SJCRH30 (cell line): ENCODE measurements around the gene SPDYC. TPM values are rescaled to one million over a fixed set of nuclear protein-coding genes. Genes with fewer than 3 reads are reported as not detected.
A peak's percentile ranks its signal among the peaks of the same experiment; 100 is the strongest.

Source experiments
- DNase-seq, 2 experiments: peaks; one replicate each; pipeline ENCODE4 v3.0.0-alpha.2; 2015 to 2020
- H3K27ac ChIP-seq: fragments of 250-450 bp; sonication (Bioruptor Pico); 2 replicates; pipeline ENCODE4 v1.5.1; 2020; ENCODE audit warnings: mild to moderate bottlenecking, moderate library complexity
- H3K27me3 ChIP-seq: fragments of 250-450 bp; sonication (Bioruptor Pico); 2 replicates; pipeline ENCODE4 v1.5.1; 2020; ENCODE audit warnings: mild to moderate bottlenecking, moderate library complexity
- H3K36me3 ChIP-seq: fragments of 250-450 bp; sonication (Bioruptor Pico); 2 replicates; pipeline ENCODE4 v1.5.1; 2020; ENCODE audit warnings: mild to moderate bottlenecking, moderate library complexity
- H3K4me1 ChIP-seq: fragments of 250-450 bp; sonication (Bioruptor Pico); 2 replicates; pipeline ENCODE4 v1.5.1; 2020; ENCODE audit warnings: mild to moderate bottlenecking, moderate library complexity
- H3K4me3 ChIP-seq: fragments of 250-450 bp; sonication (Bioruptor Pico); 2 replicates; pipeline ENCODE4 v1.5.1; 2020; ENCODE audit warnings: mild to moderate bottlenecking, moderate library complexity
- H3K9me3 ChIP-seq: fragments of 250-450 bp; sonication (Bioruptor Pico); replicated peaks from 2 replicates; pipeline ENCODE4 v1.5.1; 2020; ENCODE audit warnings: mild to moderate bottlenecking, moderate library complexity
- total RNA-seq: library from RNA; depleted of rRNA; stranded (reverse); fragments of >200 nt; shearing (Covaris generic); gene quantifications from 2 replicates; pipeline ENCODE4 v1.2.3, GENCODE V29; 2014

SPDYC gene
- total RNA-seq, 1 experiment from 2014 or later, result 0.18 TPM

GRCh38 chr11:65204143-65204542 is 34.1 kb downstream of the SPDYC start:
- no peak for DNase-seq
- Histone ChIP-seq H3K36me3 (no peaks in the 10 kb centered on the region; the same call in 1 of the 2 replicates), H3K27me3 (no peaks in the 10 kb centered on the region), H3K27ac (no peak overlapping the region), H3K9me3 (no peaks in the 10 kb centered on the region), H3K4me1 (no peaks in the 10 kb centered on the region), H3K4me3 (no peak overlapping the region)

DNA sequence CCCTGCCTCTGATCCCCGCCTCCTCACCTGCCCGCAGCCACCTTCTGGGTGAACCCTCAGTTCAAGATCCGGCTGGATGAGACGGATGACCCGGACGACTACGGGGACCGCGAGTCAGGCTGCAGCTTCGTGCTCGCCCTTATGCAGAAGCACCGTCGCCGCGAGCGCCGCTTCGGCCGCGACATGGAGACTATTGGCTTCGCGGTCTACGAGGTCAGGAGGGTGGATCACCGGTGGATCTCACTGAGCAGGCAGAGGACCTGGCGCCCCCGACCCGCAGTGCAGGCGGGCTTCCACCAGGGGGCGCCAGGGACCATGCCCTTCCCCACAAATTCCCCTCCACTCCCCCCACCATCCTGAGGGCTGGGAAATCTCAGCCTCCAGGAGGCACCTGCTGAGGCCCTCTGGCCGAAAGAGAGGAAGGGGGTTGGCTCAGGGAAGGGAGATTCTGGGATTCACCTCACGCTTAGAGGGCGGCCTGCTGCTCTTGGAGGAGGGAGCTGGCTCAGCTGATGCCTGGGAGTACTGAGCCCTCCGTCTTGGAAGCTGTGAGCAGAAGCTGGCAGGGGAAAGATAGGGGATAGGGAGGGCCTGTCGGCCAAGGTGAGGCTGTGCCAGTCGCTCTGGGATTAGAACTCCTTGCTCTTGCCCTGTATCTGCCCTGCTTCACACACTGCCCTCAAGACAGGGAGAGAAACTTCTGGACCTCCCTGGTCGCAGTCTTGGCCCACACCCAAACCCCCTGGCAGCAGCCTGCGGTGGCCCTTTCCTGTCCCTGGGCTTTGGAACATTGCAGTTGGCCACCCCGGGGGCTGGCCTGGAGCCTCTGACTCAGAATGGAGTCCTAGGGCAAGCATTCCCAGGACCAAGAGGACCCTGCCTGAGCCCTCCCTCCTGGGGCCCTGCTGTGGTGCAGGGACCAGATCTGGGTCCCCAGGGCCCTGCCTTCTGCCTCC is 34.9 kb downstream of the SPDYC start:
- Histone ChIP-seq H3K36me3 (no peaks in the 10 kb centered on the region; the same call in 1 of the 2 replicates), H3K27me3 (no peaks in the 10 kb centered on the region), H3K27ac (no peak overlapping the region), H3K4me3 (no peak overlapping the region), H3K4me1 (no peaks in the 10 kb centered on the region), H3K9me3 (no peaks in the 10 kb centered on the region)
- peak; percentile 62 to 74 for DNase-seq

DNA sequence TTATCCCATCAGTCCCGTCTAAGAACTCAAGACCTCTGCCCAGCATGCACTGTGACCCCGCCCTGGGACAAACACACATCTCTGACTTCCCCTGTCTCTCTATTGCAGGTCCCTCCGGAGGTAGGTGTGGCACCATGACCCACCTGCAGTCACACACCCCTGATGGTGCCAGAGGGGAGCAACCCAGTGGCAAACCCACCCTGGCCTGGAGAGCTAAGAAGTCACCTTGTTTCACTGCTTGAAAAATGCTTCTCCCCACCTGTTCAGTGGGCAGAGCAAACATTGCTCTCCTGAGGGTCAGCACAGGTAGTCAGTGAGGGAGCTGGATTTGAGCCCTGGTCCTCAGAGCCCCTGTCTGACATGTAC is 35.6 kb downstream of the SPDYC start:
- DNase-seq, result no peak
- no peak overlapping the region for H3K4me3 ChIP-seq
- H3K4me1 ChIP-seq, result no peaks in the 10 kb centered on the region
- no peak overlapping the region for H3K27ac ChIP-seq
- H3K27me3 ChIP-seq, result no peaks in the 10 kb centered on the region
- no peaks in the 10 kb centered on the region for H3K9me3 ChIP-seq
- H3K36me3 ChIP-seq, result no peaks in the 10 kb centered on the region; the same call in 1 of the 2 replicates

DNA sequence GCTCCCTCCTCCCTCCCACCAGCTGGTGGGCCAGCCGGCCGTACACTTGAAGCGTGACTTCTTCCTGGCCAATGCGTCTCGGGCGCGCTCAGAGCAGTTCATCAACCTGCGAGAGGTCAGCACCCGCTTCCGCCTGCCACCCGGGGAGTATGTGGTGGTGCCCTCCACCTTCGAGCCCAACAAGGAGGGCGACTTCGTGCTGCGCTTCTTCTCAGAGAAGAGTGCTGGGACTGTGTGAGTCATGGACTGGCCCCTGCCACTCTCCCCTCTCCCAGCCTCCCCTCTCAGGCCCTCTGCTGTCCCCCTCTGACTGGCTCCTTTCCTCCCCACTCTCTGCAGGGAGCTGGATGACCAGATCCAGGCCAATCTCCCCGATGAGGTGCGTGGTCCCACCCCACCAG is 36.4 kb downstream of the SPDYC start:
- H3K4me3 ChIP-seq, result no peak overlapping the region
- no peak for DNase-seq
- H3K4me1 ChIP-seq, result no peaks in the 10 kb centered on the region
- H3K27me3 ChIP-seq, result no peaks in the 10 kb centered on the region
- no peaks in the 10 kb centered on the region for H3K9me3 ChIP-seq
- no peak overlapping the region for H3K27ac ChIP-seq
- no peaks in the 10 kb centered on the region; the same call in 1 of the 2 replicates for H3K36me3 ChIP-seq

DNA sequence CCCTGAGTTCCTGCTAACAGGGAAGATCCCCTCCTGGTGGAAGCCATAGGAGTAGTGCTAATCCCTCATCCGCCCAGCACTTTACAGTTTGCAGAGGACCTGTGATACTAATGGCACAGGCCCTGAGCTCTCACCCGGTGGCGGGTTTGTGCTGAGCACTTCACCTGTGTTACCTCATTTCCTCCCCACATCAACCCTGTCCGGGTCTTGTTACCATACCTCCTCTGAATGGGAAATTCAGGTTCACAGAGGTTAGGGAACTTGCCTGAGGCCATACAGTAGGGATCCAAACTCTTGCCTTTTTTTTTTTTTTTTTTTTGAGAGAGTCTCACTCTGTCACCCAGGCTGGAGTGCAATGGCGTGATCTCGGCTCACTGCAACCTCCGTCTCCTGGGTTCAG is 36.9 kb downstream of the SPDYC start:
- Histone ChIP-seq H3K27ac (no peak overlapping the region), H3K36me3 (no peaks in the 10 kb centered on the region; the same call in 1 of the 2 replicates), H3K27me3 (no peaks in the 10 kb centered on the region), H3K4me1 (no peaks in the 10 kb centered on the region), H3K4me3 (no peak overlapping the region), H3K9me3 (no peaks in the 10 kb centered on the region)
- no peak for DNase-seq

GRCh38 chr11:65207918-65208784 is 38.1 kb downstream of the SPDYC start:
- Histone ChIP-seq H3K27ac (no peak overlapping the region), H3K4me3 (no peak overlapping the region), H3K27me3 (no peaks in the 10 kb centered on the region), H3K4me1 (no peaks in the 10 kb centered on the region), H3K36me3 (no peaks in the 10 kb centered on the region; the same call in 1 of the 2 replicates), H3K9me3 (no peaks in the 10 kb centered on the region)
- no peak for DNase-seq

- H3K36me3 ChIP-seq, result no peaks in the 10 kb centered on the region; the same call in 1 of the 2 replicates
- no peaks in the 10 kb centered on the region for H3K27me3 ChIP-seq
- H3K4me3 ChIP-seq, result no peak overlapping the region
These were observed 39.0 kb downstream of the SPDYC start for GRCh38 chr11:65208785-65209710.

GRCh38 chr11:65209711-65210360 is 39.8 kb downstream of the SPDYC start:
- no peaks in the 10 kb centered on the region for H3K4me1 ChIP-seq
- no peaks in the 10 kb centered on the region; the same call in 1 of the 2 replicates for H3K36me3 ChIP-seq
- no peaks in the 10 kb centered on the region for H3K27me3 ChIP-seq
- H3K27ac ChIP-seq, result no peak overlapping the region
- H3K4me3 ChIP-seq, result no peak overlapping the region
- H3K9me3 ChIP-seq, result no peaks in the 10 kb centered on the region
- no peak for DNase-seq

More at GRCh38 chr11:65208785-65209710, 39.0 kb downstream of the SPDYC start:
- DNase-seq, result no peak
- H3K9me3 ChIP-seq, result no peaks in the 10 kb centered on the region
- no peaks in the 10 kb centered on the region for H3K4me1 ChIP-seq
- H3K27ac ChIP-seq, result no peak overlapping the region

GRCh38 chr11:65210361-65210731 is 40.3 kb downstream of the SPDYC start:
- Histone ChIP-seq H3K27ac (no peak overlapping the region), H3K27me3 (no peaks in the 10 kb centered on the region), H3K9me3 (no peaks in the 10 kb centered on the region), H3K4me3 (no peak overlapping the region), H3K36me3 (no peaks in the 10 kb centered on the region; the same call in 1 of the 2 replicates), H3K4me1 (no peaks in the 10 kb centered on the region)
- no peak for DNase-seq

GRCh38 chr11:65210748-65211147 is 40.7 kb downstream of the SPDYC start:
- Histone ChIP-seq H3K36me3 (no peaks in the 10 kb centered on the region; the same call in 1 of the 2 replicates), H3K9me3 (no peaks in the 10 kb centered on the region), H3K4me1 (no peaks in the 10 kb centered on the region), H3K27me3 (no peaks in the 10 kb centered on the region), H3K27ac (no peak overlapping the region), H3K4me3 (no peak overlapping the region)
- no peak for DNase-seq

DNA sequence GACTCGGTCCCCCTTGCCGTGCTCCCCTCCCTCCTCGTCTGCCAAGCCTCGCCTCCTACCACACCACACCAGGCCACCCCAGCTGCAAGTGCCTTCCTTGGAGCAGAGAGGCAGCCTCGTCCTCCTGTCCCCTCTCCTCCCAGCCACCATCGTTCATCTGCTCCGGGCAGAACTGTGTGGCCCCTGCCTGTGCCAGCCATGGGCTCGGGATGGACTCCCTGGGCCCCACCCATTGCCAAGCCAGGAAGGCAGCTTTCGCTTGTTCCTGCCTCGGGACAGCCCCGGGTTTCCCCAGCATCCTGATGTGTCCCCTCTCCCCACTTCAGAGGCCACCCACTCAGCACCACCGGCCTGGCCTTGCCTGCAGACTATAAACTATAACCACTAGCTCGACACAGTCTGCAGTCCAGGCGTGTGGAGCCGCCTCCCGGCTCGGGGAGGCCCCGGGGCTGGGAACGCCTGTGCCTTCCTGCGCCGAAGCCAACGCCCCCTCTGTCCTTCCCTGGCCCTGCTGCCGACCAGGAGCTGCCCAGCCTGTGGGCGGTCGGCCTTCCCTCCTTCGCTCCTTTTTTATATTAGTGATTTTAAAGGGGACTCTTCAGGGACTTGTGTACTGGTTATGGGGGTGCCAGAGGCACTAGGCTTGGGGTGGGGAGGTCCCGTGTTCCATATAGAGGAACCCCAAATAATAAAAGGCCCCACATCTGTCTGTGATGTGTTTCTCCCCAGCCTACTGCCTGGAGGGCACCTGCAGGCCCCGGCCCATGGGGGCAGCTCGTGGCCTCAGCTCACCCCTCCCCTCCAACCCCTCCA is 41.5 kb downstream of the SPDYC start:
- no peaks in the 10 kb centered on the region; the same call in 1 of the 2 replicates for H3K36me3 ChIP-seq
- no peak overlapping the region for H3K27ac ChIP-seq
- H3K27me3 ChIP-seq, result no peaks in the 10 kb centered on the region
- H3K4me1 ChIP-seq, result no peaks in the 10 kb centered on the region
- H3K9me3 ChIP-seq, result no peaks in the 10 kb centered on the region
- no peak overlapping the region for H3K4me3 ChIP-seq
- DNase-seq, result no peak

- Histone ChIP-seq H3K36me3 (no peaks in the 10 kb centered on the region), H3K4me1 (no peaks in the 10 kb centered on the region)
- DNase-seq, result no peak
These were observed 42.3 kb downstream of the SPDYC start for GRCh38 chr11:65212226-65212801.

More at GRCh38 chr11:65212226-65212801, 42.3 kb downstream of the SPDYC start:
- H3K9me3 ChIP-seq, result no peaks in the 10 kb centered on the region
- no peak overlapping the region for H3K27ac ChIP-seq
- H3K4me3 ChIP-seq, result no peak overlapping the region
- H3K27me3 ChIP-seq, result no peaks in the 10 kb centered on the region
